Endothelial cell (in vitro differentiated cells): ENCODE results near the gene ATP13A1. TPM values are rescaled to one million over a fixed set of nuclear protein-coding genes. Genes with fewer than 3 reads are reported as not detected.
"Not testable (repeated sequence)": the region's sequence is repeated elsewhere in the genome, so short reads cannot be mapped to it uniquely, and the experiment has no call there.

Experiments used
- DNase-seq: peaks from one replicate; pipeline ENCODE4 v3.0.0; 2021; ENCODE audit warnings: low spot score
- H3K27ac Mint-ChIP-seq: one replicate; pipeline ENCODE4 v1.8.0; 2021; ENCODE audit warnings: mixed read lengths, inconsistent platforms; ENCODE audit not compliant: unreplicated experiment
- H3K27me3 Mint-ChIP-seq: one replicate; pipeline ENCODE4 v1.8.0; 2021; ENCODE audit warnings: mild to moderate bottlenecking, moderate library complexity, mixed read lengths, inconsistent platforms; ENCODE audit not compliant: unreplicated experiment
- H3K36me3 Mint-ChIP-seq: one replicate; pipeline ENCODE4 v1.8.0; 2021; ENCODE audit warnings: mild to moderate bottlenecking, low read depth, mixed read lengths, inconsistent platforms; ENCODE audit not compliant: unreplicated experiment
- H3K4me1 Mint-ChIP-seq: one replicate; pipeline ENCODE4 v1.8.0; 2021; ENCODE audit warnings: mild to moderate bottlenecking, mixed read lengths, inconsistent platforms; ENCODE audit not compliant: unreplicated experiment
- H3K4me3 Mint-ChIP-seq: one replicate; pipeline ENCODE4 v1.8.0; 2021; ENCODE audit warnings: mild to moderate bottlenecking, mixed read lengths, inconsistent platforms; ENCODE audit not compliant: unreplicated experiment
- H3K9me3 Mint-ChIP-seq: one replicate; pipeline ENCODE4 v1.8.0; 2021; ENCODE audit warnings: mixed read lengths, inconsistent platforms; ENCODE audit not compliant: unreplicated experiment
- CTCF ChIP-seq: fragments of 200-600 bp; sonication (generic); IDR thresholded peaks from one replicate; pipeline ENCODE4 v1.5.0; 2021; ENCODE audit warnings: antibody characterized with exemption; ENCODE audit not compliant: unreplicated experiment
- total RNA-seq: library from RNA; stranded (reverse); fragmentation: NEBNext Ultra II Directional; extraction: Animal tissue kit (Norgen Biotek cat#: 25700); gene quantifications from one replicate; pipeline ENCODE4 v1.2.1, GENCODE V29; 2021; ENCODE audit not compliant: unreplicated experiment

The ATP13A1 gene
- total RNA-seq, 1 donor from 2014 or later = 56.7 TPM

- Mint-ChIP-seq H3K27me3 (peaks cover 10% of the 10 kb centered on the region), H3K4me3 (peak overlapping the region; percentile 1), H3K4me1 (peaks cover 11% of the 10 kb centered on the region), H3K27ac (no peak overlapping the region), H3K9me3 (peaks cover 4% of the 10 kb centered on the region), H3K36me3 (peaks cover 39% of the 10 kb centered on the region)
- no peak for DNase-seq
- no peak for TF ChIP-seq CTCF
Measured at GRCh38 chr19:19674315-19674714, 10.8 kb upstream of the ATP13A1 start.

GRCh38 chr19:19672816-19673215 lies 9.3 kb upstream of the ATP13A1 start:
- H3K27ac Mint-ChIP-seq = no peak overlapping the region
- H3K4me3 Mint-ChIP-seq = no peak overlapping the region
- H3K27me3 Mint-ChIP-seq = peaks cover 10% of the 10 kb centered on the region
- TF ChIP-seq CTCF = no peak
- H3K9me3 Mint-ChIP-seq = peaks cover 2% of the 10 kb centered on the region
- DNase-seq = no peak
- H3K36me3 Mint-ChIP-seq = peaks cover 27% of the 10 kb centered on the region
- H3K4me1 Mint-ChIP-seq = peaks cover 17% of the 10 kb centered on the region

DNA sequence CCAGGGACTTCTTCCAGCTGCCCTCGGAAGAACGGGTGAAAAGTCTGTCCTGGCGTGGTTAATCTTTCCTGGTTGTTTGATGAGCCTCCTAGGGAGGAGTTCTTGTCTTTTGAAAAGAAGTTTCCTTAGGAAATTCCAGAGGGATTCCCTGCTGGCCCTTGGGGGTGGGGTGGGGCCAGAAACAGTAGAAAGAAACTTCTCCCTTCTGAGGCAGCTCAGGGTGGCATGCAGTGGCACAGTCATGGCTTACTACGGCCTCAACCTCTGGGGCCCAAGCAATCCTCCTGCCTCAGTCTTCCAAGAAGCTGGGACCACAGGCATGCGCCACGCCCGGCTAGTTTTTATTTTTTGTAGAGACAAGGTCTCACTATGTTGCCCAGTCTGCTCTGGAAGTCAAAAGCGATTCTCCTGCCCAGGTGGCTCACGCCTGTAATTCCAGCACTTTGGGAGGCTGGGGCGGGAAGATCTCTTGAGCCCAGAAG lies 6.6 kb upstream of the ATP13A1 start:
- Mint-ChIP-seq H3K27ac (peak overlapping the region; percentile 84), H3K4me1 (peaks cover 17% of the 10 kb centered on the region)
- DNase-seq = no peak

DNA sequence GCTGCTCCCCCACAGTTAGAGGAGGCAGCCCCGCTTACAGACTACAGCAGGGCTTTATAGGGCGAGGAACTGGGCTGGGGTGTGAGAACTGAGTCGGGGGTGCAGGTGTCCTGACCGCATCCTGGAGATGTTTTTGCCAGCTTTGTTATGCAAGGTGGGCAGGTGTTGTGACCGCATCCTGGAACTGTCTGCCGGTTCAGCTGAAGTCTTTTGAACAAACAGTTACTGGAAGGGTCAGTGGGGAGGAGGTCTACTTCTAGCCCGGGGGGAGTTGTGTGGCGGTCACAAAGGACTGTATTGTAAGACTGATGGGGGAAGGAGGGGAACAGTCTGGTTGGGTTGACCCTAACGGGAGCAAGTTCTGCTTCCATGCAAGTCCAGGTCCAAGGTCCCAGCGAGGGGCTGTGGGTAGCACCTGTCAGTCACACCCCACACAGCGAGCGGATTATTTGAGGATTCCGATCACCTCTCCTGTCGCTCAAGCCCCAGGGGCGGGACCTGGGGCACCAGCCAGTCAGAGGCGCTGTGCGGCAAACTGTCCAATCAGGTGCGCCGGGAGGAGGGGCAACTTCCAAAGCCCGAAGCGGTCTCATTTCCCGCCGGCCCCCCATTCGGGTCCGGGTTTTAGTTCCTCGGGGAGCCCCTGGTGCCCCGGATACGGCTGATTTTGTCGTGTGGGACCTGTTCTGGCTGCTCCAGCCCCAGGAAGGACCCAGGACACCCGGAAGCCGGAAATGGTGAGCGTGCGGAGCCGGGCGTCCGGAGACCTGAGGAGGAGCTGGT lies 4.9 kb upstream of the ATP13A1 start, which contains the start of gene ZNF101:
TSS of gene ZNF101 (plus strand) at position 610 of the 783 bp plus-strand sequence. CDS start at position 735, 125 bp downstream.
- peaks cover 17% of the 10 kb centered on the region for H3K4me1 Mint-ChIP-seq
- H3K4me3 Mint-ChIP-seq = peak within 1 kb of the TSS; percentile 95
- no peaks in the 10 kb centered on the region for H3K9me3 Mint-ChIP-seq
- no peaks in the 10 kb centered on the region for H3K36me3 Mint-ChIP-seq
- no peak for TF ChIP-seq CTCF
- peaks cover 15% of the 10 kb centered on the region for H3K27me3 Mint-ChIP-seq
- H3K27ac Mint-ChIP-seq = peak within 1 kb of the TSS; percentile 99
- DNase-seq = peak; percentile 91

More for the DNA sequence above, 6.6 kb upstream of the ATP13A1 start:
- Mint-ChIP-seq H3K36me3 (peaks cover 6% of the 10 kb centered on the region), H3K27me3 (peaks cover 12% of the 10 kb centered on the region), H3K9me3 (no peaks in the 10 kb centered on the region), H3K4me3 (peak overlapping the region; percentile 92)
- TF ChIP-seq CTCF = no peak

DNA sequence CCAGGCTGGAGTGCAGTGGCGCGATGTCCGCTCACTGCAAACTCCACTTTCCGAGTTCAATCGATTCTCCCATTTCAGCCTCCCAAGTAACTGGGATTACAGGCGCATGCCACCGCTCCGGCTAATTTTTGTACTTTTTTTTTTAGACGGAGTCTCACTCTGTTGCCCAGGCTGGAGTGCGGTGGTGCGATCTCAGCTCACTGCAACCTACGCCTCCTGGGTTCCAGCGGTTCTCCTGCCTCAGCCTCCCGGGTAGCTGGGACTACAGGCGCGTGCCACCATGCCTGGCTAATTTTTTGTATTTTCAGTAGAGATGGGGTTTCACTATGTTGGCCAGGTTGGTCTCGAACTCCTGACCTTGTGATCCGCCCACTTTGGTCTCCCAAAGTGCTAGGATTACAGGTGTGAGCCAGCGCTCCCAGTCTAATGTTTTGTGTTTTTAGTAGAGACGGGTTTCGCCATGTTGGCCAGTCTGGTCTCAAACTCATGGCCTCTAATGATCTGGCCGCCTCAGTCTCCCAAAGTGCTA lies 2.0 kb upstream of the ATP13A1 start:
- H3K9me3 Mint-ChIP-seq, H3K27ac Mint-ChIP-seq, DNase-seq, H3K4me3 Mint-ChIP-seq: not testable (repeated sequence)
- Mint-ChIP-seq H3K4me1 (peaks cover 30% of the 10 kb centered on the region), H3K27me3 (peaks cover 24% of the 10 kb centered on the region), H3K36me3 (peaks cover 10% of the 10 kb centered on the region)
